Left lung (tissue), 10 donors: ENCODE measurements around the gene SLC6A7. TPM values are rescaled to one million over a fixed set of nuclear protein-coding genes. Genes with fewer than 3 reads are reported as not detected.

Experiments used
- ATAC-seq: fragments of 200-7000 bp; cut with Tn5 transposase; one replicate; pipeline ENCODE4 v1.9.1; 2020; ENCODE audit warnings: moderate library complexity
- DNase-seq, 4 donors: peaks; one replicate each; pipeline ENCODE4 v3.0.0-alpha.2; 2013 to 2020
- H3K27ac ChIP-seq, 2 donors: fragments of 200-600 bp; sonication (generic) in 1 of 2; one replicate each; pipeline versions ENCODE4 v1.5.0 to v1.8.0; 2020 to 2021
- H3K27me3 ChIP-seq, 2 donors: fragments of 200-600 bp; sonication (generic) in 1 of 2; one replicate each; pipeline versions ENCODE4 v1.5.0 to v1.8.0; 2020 to 2021
- H3K36me3 ChIP-seq, 2 donors: fragments of 200-600 bp; sonication (generic) in 1 of 2; one replicate each; pipeline versions ENCODE4 v1.5.0 to v1.8.0; 2020 to 2021
- H3K4me1 ChIP-seq, 2 donors: fragments of 200-600 bp; one replicate each; pipeline ENCODE4 v1.8.0; 2021
- H3K4me3 ChIP-seq, 2 donors: fragments of 200-600 bp; sonication (generic) in 1 of 2; one replicate each; pipeline versions ENCODE4 v1.5.0 to v1.8.0; 2020 to 2021; ENCODE audit warnings: mild to moderate bottlenecking in 1 of 2
- H3K9me3 ChIP-seq, 2 donors: fragments of 200-600 bp; sonication (generic) in 1 of 2; one replicate each; pipeline versions ENCODE4 v1.5.0 to v1.8.0; 2020 to 2021
- CTCF ChIP-seq, 2 donors: fragments of 200-600 bp; sonication (generic) in 1 of 2; IDR thresholded peaks; one replicate each; pipeline versions ENCODE4 v1.5.0 to v1.8.0; 2021; ENCODE audit warnings: antibody characterized with exemption in 2 of 2
- intact Hi-C, 2 donors: fragments of 100-400 bp; cut with DNase I; formaldehyde crosslinking; loops; one replicate each; pipeline versions ENCODE4 v1.11.2 to v1.14.2; 2022
- polyA plus RNA-seq, 6 donors: library from polyadenylated mRNA; unstranded; fragments of 120-200 nt; gene quantifications; one replicate each; pipeline ENCODE4 v1.2.1, GENCODE V29; 2013; ENCODE audit not compliant: insufficient read length in 6 of 6
- total RNA-seq, 2 donors: library from RNA; stranded (reverse); fragmentation: NEBNext Ultra II Directional; extraction: Animal tissue kit (Norgen Biotek cat#: 25700); gene quantifications; one replicate each; pipeline ENCODE4 v1.2.1, GENCODE V29; 2021
- donor health status: DM: no; HTN: yes; CAD: no.
- donor health status: DM: no; HTN: no; CAD: no.

The SLC6A7 gene
- total and polyA plus RNA-seq, 8 donors, result 0.13 TPM; not detected in 7

GRCh38 chr5:150206098-150206778 lies 16.4 kb downstream of the SLC6A7 start:
- Histone ChIP-seq H3K9me3 (no peaks in the 10 kb centered on the region), H3K4me3 (no peak overlapping the region), H3K36me3 (no peaks in the 10 kb centered on the region), H3K4me1 (no peaks in the 10 kb centered on the region), H3K27me3 (peaks cover 0 to 28% of the 10 kb centered on the region in 2 donors), H3K27ac (no peak overlapping the region)
- intact Hi-C loops, result no loop called here
- DNase-seq (peak in 1 of 4 donors; percentile 47), ATAC-seq (no peak)
- no peak for TF ChIP-seq CTCF (IDR thresholded peaks at IDR 0.05)

DNA sequence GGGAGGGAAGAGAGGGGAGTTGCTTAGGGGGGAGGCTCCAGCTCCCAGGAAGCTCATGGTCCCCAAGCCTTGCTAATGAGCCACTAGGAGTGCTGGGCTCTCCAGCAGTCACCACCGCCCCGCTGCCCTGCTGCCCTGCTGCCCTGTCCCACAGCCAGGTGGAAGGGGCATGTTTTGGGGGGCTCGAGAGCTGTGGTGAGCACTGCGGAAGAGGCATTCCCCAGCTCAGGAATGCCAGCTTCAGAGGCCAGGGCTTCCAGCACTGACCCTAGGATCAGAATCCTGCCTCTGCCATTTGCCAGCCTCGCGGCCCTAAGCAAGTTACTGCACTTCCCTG lies 16.9 kb downstream of the SLC6A7 start:
- no peak for TF ChIP-seq CTCF (IDR thresholded peaks at IDR 0.05)
- Histone ChIP-seq H3K9me3 (no peaks in the 10 kb centered on the region), H3K27me3 (peaks cover 0 to 28% of the 10 kb centered on the region in 2 donors), H3K27ac (no peak overlapping the region), H3K36me3 (no peaks in the 10 kb centered on the region), H3K4me3 (no peak overlapping the region), H3K4me1 (no peaks in the 10 kb centered on the region)
- DNase-seq, result peak in 1 of 4 donors; percentile 53
- ATAC-seq, result no peak
- intact Hi-C loops, result no loop called here

DNA sequence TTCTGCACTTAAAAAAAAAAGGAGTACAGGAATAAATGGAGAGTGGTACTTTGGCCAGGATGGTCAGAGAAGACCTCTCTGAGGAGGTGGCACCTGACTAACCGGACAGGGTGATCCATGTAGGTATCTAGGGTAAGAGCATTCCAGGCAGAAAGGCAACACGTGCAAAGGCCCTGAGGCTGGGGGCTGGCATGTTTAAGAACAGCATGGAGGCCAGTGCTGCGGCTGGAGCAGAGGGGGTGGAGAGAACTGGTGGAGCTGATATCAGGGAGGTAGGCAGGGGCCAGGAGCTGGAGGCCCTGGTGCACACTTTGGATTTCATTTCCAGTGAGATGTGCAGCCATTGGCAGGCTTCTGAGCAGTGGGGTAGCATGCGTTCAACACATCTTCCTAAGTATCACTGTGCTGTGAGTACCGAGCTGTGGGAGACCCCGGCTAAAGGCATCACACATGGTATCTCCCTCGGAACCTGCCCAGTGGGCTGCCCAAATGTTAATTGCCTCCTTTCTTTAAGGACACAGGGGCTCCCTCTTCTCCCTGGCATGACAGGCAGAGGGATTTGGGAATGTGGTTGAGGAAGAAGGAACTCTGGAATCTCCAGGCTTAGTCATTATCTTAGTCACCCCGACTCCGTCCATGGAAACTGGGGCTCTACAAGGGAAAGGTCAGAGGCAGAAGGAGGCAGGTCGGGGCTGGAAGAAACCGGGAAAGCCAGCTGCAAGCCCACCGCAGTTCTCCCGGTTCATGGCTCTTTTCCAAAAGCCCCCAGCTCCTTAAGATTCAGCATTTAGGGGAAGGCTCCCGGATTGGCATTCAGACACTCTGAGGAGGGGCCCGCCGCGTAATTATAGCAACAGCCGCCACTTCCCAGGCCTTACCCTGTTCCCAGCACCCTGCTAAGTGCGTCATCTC lies 18.6 kb downstream of the SLC6A7 start:
- intact Hi-C loops, result no loop called here
- no peaks in the 10 kb centered on the region for H3K9me3 ChIP-seq
- peak in 1 of 4 donors; percentile 56 for DNase-seq
- no peaks in the 10 kb centered on the region for H3K4me1 ChIP-seq
- no peak for ATAC-seq
- TF ChIP-seq CTCF (IDR thresholded peaks at IDR 0.05), result no peak
- H3K27me3 ChIP-seq, result peaks cover 0 to 28% of the 10 kb centered on the region in 2 donors
- H3K4me3 ChIP-seq, result no peak overlapping the region
- no peak overlapping the region for H3K27ac ChIP-seq
- no peaks in the 10 kb centered on the region for H3K36me3 ChIP-seq

DNA sequence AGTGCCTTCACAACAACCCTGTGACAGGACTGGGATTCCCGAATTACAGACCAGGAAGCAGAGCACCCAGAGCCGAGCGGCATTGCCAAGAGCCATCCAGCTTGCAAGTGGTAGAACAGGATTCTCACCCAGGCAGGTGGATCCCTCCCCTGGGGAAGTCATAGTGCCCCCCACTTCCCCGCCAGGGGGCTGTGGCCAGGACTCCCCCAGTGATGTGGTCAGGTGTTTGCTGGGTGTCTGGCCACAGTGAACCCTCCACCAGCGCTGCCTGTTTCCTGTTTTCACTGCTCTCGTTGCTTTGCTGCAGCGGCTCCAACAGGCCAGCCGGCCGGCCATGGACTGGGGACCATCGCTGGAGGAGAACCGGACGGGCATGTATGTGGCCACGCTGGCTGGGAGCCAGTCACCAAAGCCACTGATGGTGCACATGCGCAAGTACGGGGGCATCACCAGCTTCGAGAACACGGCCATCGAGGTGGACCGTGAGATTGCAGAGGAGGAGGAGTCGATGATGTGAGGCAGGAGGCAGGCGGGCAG lies 19.3 kb downstream of the SLC6A7 start:
- H3K4me1 ChIP-seq, result no peaks in the 10 kb centered on the region
- peaks cover 0 to 28% of the 10 kb centered on the region in 2 donors for H3K27me3 ChIP-seq
- no peak overlapping the region for H3K27ac ChIP-seq
- intact Hi-C loops, result no loop called here
- H3K36me3 ChIP-seq, result no peaks in the 10 kb centered on the region
- no peak overlapping the region for H3K4me3 ChIP-seq
- H3K9me3 ChIP-seq, result no peaks in the 10 kb centered on the region
- ATAC-seq, result peak; percentile 89
- no peak for TF ChIP-seq CTCF (IDR thresholded peaks at IDR 0.05)
- DNase-seq, result peak in 3 of 4 donors; percentile 26 to 76 (median 68)

GRCh38 chr5:150210644-150211043 lies 20.8 kb downstream of the SLC6A7 start:
- Histone ChIP-seq H3K27me3 (peaks cover 0 to 28% of the 10 kb centered on the region in 2 donors), H3K4me3 (no peak overlapping the region), H3K36me3 (no peaks in the 10 kb centered on the region), H3K4me1 (no peaks in the 10 kb centered on the region), H3K27ac (no peak overlapping the region), H3K9me3 (no peaks in the 10 kb centered on the region)
- ATAC-seq (no peak), DNase-seq (no peak)
- intact Hi-C loops, result no loop called here
- no peak for TF ChIP-seq CTCF (IDR thresholded peaks at IDR 0.05)
